Suprapubic skin (tissue), 4 donors: ENCODE results near the gene CCL24.

Source experiments
- EP300 ChIP-seq: sonication (generic); formaldehyde crosslinking; IDR thresholded peaks from one replicate; pipeline ENCODE4 v1.6.1; 2017; ENCODE audit warnings: antibody characterized with exemption
- POLR2A ChIP-seq, 2 donors: fragments of 450-650 bp; IDR thresholded peaks; one replicate each; pipeline ENCODE4 v1.6.1; 2017; ENCODE audit warnings: antibody characterized with exemption in 2 of 2, mild to moderate bottlenecking in 2 of 2, moderate library complexity in 2 of 2
- POLR2AphosphoS5 ChIP-seq, 3 donors: sonication (generic); formaldehyde crosslinking; IDR thresholded peaks; one replicate each; pipeline ENCODE4 v1.6.1; 2017; ENCODE audit warnings: antibody characterized with exemption in 3 of 3
- TF ChIP-seq, protein P1 (sequence below), 2 donors: fragments of 200-600 bp in 1 of 2; fragments of 450-650 bp in 1 of 2; sonication (generic) in 1 of 2; IDR thresholded peaks; one replicate each; pipeline ENCODE4 v1.5.1; 2016 to 2019; ENCODE audit warnings: antibody characterized with exemption in 2 of 2, mild to moderate bottlenecking in 1 of 2, moderate library complexity in 1 of 2

- no peak for TF ChIP-seq POLR2AphosphoS5 (IDR thresholded peaks at IDR 0.05)
- TF ChIP-seq, protein P1, sequence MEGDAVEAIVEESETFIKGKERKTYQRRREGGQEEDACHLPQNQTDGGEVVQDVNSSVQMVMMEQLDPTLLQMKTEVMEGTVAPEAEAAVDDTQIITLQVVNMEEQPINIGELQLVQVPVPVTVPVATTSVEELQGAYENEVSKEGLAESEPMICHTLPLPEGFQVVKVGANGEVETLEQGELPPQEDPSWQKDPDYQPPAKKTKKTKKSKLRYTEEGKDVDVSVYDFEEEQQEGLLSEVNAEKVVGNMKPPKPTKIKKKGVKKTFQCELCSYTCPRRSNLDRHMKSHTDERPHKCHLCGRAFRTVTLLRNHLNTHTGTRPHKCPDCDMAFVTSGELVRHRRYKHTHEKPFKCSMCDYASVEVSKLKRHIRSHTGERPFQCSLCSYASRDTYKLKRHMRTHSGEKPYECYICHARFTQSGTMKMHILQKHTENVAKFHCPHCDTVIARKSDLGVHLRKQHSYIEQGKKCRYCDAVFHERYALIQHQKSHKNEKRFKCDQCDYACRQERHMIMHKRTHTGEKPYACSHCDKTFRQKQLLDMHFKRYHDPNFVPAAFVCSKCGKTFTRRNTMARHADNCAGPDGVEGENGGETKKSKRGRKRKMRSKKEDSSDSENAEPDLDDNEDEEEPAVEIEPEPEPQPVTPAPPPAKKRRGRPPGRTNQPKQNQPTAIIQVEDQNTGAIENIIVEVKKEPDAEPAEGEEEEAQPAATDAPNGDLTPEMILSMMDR (IDR thresholded peaks at IDR 0.05), result no peak
- TF ChIP-seq POLR2A (IDR thresholded peaks at IDR 0.05), result no peak
- TF ChIP-seq EP300, result no peak
Measured at GRCh38 chr7:75804705-75805104, 8.9 kb downstream of the CCL24 start.
